Body of pancreas (tissue), 4 donors: Measurements from ENCODE around the gene DOCK3.

ENCODE experiments used
- POLR2A ChIP-seq, 3 donors: fragments of 450-650 bp; IDR thresholded peaks; one replicate each; pipeline ENCODE4 v1.6.1; 2016; ENCODE audit warnings: antibody characterized with exemption in 3 of 3, mild to moderate bottlenecking in 2 of 3
- TF ChIP-seq, protein P1 (sequence below), 7 experiments: fragments of 450-650 bp in 4 of 7; fragments of 200-600 bp in 3 of 7; sonication (generic) in 3 of 7; IDR thresholded peaks; one replicate each; pipeline ENCODE4 v1.5.1; 2016 to 2019; ENCODE audit warnings: antibody characterized with exemption in 7 of 7

DNA sequence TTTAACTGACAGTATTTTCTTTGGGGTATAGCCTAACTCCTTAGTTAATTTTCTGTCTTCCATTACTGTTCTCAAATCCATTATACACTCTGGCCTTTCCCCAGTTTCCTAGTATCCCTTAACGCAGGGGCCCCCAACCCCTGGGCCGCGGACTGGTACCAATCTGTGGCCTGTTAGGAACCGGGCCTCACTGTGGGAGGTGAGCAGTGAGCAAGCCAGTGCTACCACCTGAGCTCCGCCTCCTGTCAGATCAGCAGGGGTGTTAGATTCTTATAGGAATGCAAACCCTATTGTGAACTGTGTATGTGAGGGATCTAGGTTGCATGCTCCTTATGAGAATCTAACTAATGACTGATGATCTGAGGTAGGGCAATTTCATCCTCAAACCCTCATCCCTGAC is 75.1 kb downstream of the DOCK3 start:
- TF ChIP-seq, protein P1, sequence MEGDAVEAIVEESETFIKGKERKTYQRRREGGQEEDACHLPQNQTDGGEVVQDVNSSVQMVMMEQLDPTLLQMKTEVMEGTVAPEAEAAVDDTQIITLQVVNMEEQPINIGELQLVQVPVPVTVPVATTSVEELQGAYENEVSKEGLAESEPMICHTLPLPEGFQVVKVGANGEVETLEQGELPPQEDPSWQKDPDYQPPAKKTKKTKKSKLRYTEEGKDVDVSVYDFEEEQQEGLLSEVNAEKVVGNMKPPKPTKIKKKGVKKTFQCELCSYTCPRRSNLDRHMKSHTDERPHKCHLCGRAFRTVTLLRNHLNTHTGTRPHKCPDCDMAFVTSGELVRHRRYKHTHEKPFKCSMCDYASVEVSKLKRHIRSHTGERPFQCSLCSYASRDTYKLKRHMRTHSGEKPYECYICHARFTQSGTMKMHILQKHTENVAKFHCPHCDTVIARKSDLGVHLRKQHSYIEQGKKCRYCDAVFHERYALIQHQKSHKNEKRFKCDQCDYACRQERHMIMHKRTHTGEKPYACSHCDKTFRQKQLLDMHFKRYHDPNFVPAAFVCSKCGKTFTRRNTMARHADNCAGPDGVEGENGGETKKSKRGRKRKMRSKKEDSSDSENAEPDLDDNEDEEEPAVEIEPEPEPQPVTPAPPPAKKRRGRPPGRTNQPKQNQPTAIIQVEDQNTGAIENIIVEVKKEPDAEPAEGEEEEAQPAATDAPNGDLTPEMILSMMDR (IDR thresholded peaks at IDR 0.05): no peak
- no peak for TF ChIP-seq POLR2A (IDR thresholded peaks at IDR 0.05)
